Activated T-helper 1 cell treated with anti-CD3 and anti-CD28 coated beads, Interleukin-2, amount 50 U/mL, for 16 hours (primary cell): Measurements from ENCODE around the gene GSTM5.
"Not testable (repeated sequence)": the region's sequence is repeated elsewhere in the genome, so short reads cannot be mapped to it uniquely, and the experiment has no call there.

Experiments used
- DNase-seq, 2 donors: peaks; one replicate each; pipeline ENCODE4 v3.0.0-alpha.2; 2020; ENCODE audit warnings: low read depth in 1 of 2, low spot score in 1 of 2

GSTM5 gene

GRCh38 chr1:109695138-109695537 lies 16.9 kb upstream of the GSTM5 start:
- DNase-seq, result not testable (repeated sequence)

DNA sequence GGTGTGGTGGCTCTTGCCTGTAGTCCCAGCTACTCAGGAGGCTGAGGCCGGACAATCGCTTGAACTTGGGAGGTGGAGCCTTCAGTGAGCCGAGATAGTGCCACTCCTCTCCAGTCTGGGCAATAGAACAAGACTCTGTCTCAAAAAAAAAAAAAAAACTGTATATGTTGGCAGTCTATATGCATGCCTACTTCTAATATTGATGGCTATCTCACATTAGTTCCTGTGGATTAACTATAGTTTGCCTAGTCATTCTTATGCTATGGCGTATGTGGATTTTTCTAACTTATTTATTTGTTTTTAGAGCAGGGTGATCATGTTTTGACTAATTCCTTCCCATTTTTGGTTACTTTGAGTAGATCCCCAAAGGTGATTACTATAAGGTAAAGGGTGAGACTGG lies 15.0 kb upstream of the GSTM5 start:
- DNase-seq, result no peak

DNA sequence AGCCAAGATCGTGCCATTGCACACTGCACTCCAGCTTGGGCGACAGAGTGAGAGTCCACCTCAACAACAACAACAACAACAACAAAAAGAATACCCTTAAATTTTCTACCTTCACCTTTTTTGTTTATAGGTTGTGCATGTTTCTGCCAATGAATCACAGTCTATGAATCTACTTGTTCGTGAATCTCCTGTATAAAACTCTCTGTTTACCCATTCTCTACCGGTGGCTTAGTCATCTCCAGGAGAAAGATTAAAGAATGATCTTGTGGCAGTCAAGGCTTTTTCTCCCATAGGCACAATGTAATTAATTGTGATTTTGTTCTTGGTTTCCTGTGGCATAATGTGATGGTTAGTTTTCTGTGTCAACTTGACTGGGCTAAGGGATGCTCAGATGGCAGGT lies 14.2 kb upstream of the GSTM5 start:
- DNase-seq, result not testable (repeated sequence)

- not testable (repeated sequence) for DNase-seq
These were observed 9.1 kb upstream of the GSTM5 start for GRCh38 chr1:109702940-109703339.

- DNase-seq, result no peak
These were observed 7.9 kb upstream of the GSTM5 start for GRCh38 chr1:109704173-109704572.

- no peak for DNase-seq
These were observed 6.6 kb upstream of the GSTM5 start for GRCh38 chr1:109705411-109705810.

DNA sequence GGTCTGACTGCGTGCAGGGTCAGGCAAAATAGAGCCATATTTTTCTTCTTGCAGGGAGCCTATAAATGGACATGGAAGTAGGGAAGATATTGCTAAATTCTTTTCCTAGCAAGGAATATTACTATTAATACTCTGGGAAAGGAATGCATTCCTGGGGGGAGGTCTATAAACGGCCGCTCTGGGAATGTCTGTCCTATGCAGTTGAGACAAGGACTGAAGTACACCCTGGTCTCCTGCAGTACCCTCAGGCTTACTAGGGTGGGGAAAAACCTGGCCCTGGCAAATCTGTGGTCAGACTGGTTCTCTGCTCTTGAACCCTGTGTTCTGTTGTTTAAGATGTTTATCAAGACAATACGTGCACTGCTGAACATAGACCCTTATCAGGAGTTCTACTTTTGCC lies 3.1 kb upstream of the GSTM5 start:
- DNase-seq, result not testable (repeated sequence)

GRCh38 chr1:109709822-109710221 lies 2.2 kb upstream of the GSTM5 start:
- DNase-seq, result not testable (repeated sequence)

GRCh38 chr1:109712321-109712864 lies 342 bp downstream of the GSTM5 start:
- DNase-seq, result no peak

GRCh38 chr1:109713636-109714035 lies 1.6 kb downstream of the GSTM5 start:
- no peak for DNase-seq

GRCh38 chr1:109714661-109715372 lies 2.8 kb downstream of the GSTM5 start:
- no peak for DNase-seq

DNA sequence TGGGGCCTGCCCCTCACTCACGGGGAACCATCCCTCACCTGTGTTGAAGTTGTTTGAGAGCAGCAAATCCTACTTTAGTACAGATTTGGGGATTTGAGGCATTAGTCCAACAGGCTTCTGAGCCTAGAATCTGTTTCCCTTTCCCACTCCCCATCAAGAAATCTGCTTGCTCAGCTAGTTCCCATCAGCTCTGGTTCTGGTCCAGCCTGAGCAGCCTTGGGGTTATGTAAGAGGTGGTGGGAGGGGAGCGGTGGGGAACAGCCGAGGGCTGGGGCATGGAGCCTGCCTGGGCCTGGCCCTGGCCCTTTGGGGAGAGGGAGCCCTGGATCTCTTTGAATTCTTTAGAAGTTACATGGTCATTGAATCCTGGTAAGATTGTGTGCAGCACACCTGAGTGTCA lies 4.1 kb downstream of the GSTM5 start:
- no peak for DNase-seq

- DNase-seq, result no peak
These were observed 4.6 kb downstream of the GSTM5 start for GRCh38 chr1:109716570-109717090.

GRCh38 chr1:109717729-109718128 lies 5.7 kb downstream of the GSTM5 start:
- DNase-seq, result no peak

- no peak for DNase-seq
These were observed 6.4 kb downstream of the GSTM5 start for GRCh38 chr1:109718495-109718894.

GRCh38 chr1:109719337-109719837 lies 7.3 kb downstream of the GSTM5 start:
- no peak for DNase-seq

GRCh38 chr1:109721042-109721441 lies 9.0 kb downstream of the GSTM5 start:
- DNase-seq, result no peak

GRCh38 chr1:109721971-109722370 lies 9.9 kb downstream of the GSTM5 start:
- no peak for DNase-seq

- no peak for DNase-seq
These were observed 11.0 kb downstream of the GSTM5 start for GRCh38 chr1:109722908-109723691.

DNA sequence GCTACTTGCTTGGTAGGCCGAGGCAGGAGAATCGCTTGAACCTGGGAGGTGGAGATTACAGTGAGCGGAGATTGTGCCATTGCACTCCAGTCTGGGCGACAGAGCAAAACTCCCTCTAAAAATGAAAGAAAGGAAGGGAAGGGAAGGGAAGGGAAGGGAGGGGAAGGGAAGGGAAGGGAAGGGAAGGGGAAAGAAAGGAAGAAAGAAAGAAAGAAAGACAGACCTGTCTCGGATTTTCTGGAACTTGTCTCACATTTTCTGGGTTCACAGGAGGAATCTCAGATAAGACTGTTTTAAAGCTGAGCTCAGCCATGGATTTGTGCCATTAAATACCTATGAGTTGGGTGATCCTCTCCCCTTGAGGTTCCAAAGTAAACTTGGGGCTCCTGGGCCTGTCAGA lies 12.9 kb downstream of the GSTM5 start:
- DNase-seq, result no peak

DNA sequence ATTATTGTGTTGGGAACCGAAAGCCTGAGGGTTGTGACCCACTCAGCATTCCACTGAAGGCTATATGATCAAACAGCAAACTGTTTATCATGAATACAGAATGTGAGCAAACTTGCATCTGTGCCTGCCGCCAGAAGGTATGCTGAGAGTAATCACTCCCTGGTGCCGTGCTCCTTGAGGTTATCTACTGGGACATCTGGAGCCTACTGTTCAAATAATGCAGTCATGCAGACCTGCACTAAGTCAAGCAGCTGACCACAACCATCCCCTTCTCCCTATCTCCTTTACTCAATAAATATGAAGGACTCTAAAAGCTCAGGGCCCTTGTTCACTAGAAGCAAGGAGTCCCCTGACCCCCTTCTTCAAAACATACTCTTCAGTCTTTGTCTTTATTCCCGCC lies 13.5 kb downstream of the GSTM5 start:
- no peak for DNase-seq

DNA sequence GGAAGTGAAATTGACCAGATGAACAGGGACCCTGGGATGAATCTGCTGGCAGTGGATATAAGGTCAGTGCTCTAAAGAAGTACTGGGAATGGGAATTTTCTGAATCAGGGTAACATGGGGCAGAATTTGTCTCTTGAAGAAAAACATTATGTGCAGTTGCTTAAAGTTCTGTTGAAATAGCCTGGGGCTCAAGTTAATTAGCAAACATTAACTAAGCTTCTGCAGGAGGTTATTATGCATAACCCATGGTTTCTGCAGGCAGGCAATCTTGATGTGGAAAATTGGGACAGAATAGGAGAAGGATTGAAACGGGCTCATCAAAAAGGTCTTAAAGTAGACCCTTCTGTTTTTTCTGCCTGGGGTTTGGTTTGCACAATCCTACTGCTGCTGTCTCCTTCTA lies 14.0 kb downstream of the GSTM5 start:
- DNase-seq, result no peak
